IPS-11a (cell line): ENCODE data around the gene GOLGA7B.

Experiments
- H3K4me3 ChIP-seq: one replicate; pipeline ENCODE4 v1.5.1; 2013; ENCODE audit warnings: low read depth, low read length, control low read depth

Gene GOLGA7B

GRCh38 chr10:97919012-97919411 is 69.4 kb downstream of the GOLGA7B start:
- no peak overlapping the region for H3K4me3 ChIP-seq

- H3K4me3 ChIP-seq = no peak overlapping the region
Observed at GRCh38 chr10:97920865-97921264, 71.2 kb downstream of the GOLGA7B start.
